GM18907 (cell line): Measurements from ENCODE around the gene ESRRG.

ENCODE experiments used
- ATAC-seq: cut with Tn5 transposase; IDR thresholded peaks from one replicate; pipeline ENCODE4 v1.9.1; 2021; ENCODE audit warnings: mild to moderate bottlenecking, moderate library complexity; ENCODE audit not compliant: unreplicated experiment

Gene ESRRG

GRCh38 chr1:216632980-216633379, 90.2 kb downstream of the ESRRG start:
- ATAC-seq, result no peak

GRCh38 chr1:216630532-216630931, 92.7 kb downstream of the ESRRG start:
- ATAC-seq, result no peak

- no peak for ATAC-seq
Measured at GRCh38 chr1:216627252-216627651, 96.0 kb downstream of the ESRRG start.

- ATAC-seq, result no peak
Measured at GRCh38 chr1:216626394-216627067, 96.7 kb downstream of the ESRRG start.

GRCh38 chr1:216621536-216621935, 101.7 kb downstream of the ESRRG start:
- no peak for ATAC-seq

GRCh38 chr1:216617081-216617875, 106.0 kb downstream of the ESRRG start:
- no peak for ATAC-seq

- ATAC-seq, result no peak
Measured at GRCh38 chr1:216616425-216616824, 106.8 kb downstream of the ESRRG start.

GRCh38 chr1:216614011-216614934, 109.0 kb downstream of the ESRRG start:
- no peak for ATAC-seq

GRCh38 chr1:216612291-216612690, 110.9 kb downstream of the ESRRG start:
- ATAC-seq, result no peak

GRCh38 chr1:216607067-216607697, 116.0 kb downstream of the ESRRG start:
- ATAC-seq, result no peak

- no peak for ATAC-seq
Measured at GRCh38 chr1:216606047-216606637, 117.1 kb downstream of the ESRRG start.

- no peak for ATAC-seq
Measured at GRCh38 chr1:216604771-216605170, 118.5 kb downstream of the ESRRG start.

- peak; percentile 95 for ATAC-seq
Measured at GRCh38 chr1:216600730-216601609, 122.3 kb downstream of the ESRRG start.

- no peak for ATAC-seq
Measured at GRCh38 chr1:216599851-216600250, 123.4 kb downstream of the ESRRG start.

GRCh38 chr1:216598448-216598847, 124.8 kb downstream of the ESRRG start:
- no peak for ATAC-seq

- no peak for ATAC-seq
Measured at GRCh38 chr1:216596281-216596862, 126.9 kb downstream of the ESRRG start.

GRCh38 chr1:216587715-216588114, 135.5 kb downstream of the ESRRG start:
- no peak for ATAC-seq

GRCh38 chr1:216582151-216582550, 141.1 kb downstream of the ESRRG start:
- ATAC-seq, result no peak

GRCh38 chr1:216580538-216581057, 142.6 kb downstream of the ESRRG start:
- ATAC-seq, result no peak
